Heart left ventricle (tissue), 16 donors: ENCODE data around the gene FXYD5. TPM values are rescaled to one million over a fixed set of nuclear protein-coding genes. Genes with fewer than 3 reads are reported as not detected.

Experiments used
- ATAC-seq, 4 donors: fragments of 200-7000 bp; cut with Tn5 transposase; one replicate each; pipeline ENCODE4 v1.9.1; 2020 to 2022; ENCODE audit warnings: moderate library complexity in 4 of 4, mild to moderate bottlenecking in 3 of 4, moderate number of reproducible peaks in 1 of 4
- DNase-seq, 5 donors: peaks; one replicate each; pipeline ENCODE4 v3.0.0-alpha.2; 2020
- H3K27ac ChIP-seq, 12 donors: fragments of 200-600 bp; sonication (generic) in 4 of 12; one replicate each; pipeline versions ENCODE4 v1.5.0 to v1.8.0; 2016 to 2022; ENCODE audit warnings: mild to moderate bottlenecking in 2 of 12
- H3K27me3 ChIP-seq, 9 donors: fragments of 200-600 bp; sonication (generic) in 2 of 9; one replicate each; pipeline versions ENCODE4 v1.5.1 to v1.8.0; 2016 to 2022; ENCODE audit warnings: mild to moderate bottlenecking in 3 of 9
- H3K36me3 ChIP-seq, 9 donors: fragments of 200-600 bp; sonication (generic) in 2 of 9; one replicate each; pipeline versions ENCODE4 v1.5.0 to v1.8.0; 2018 to 2022; ENCODE audit warnings: mild to moderate bottlenecking in 2 of 9
- H3K4me1 ChIP-seq, 12 donors: fragments of 200-600 bp; sonication (generic) in 4 of 12; one replicate each; pipeline versions ENCODE4 v1.5.0 to v1.8.0; 2016 to 2022; ENCODE audit warnings: mild to moderate bottlenecking in 3 of 12
- H3K4me3 ChIP-seq, 12 donors: fragments of 200-600 bp; sonication (generic) in 4 of 12; one replicate each; pipeline versions ENCODE4 v1.5.0 to v1.8.0; 2017 to 2022; ENCODE audit warnings: mild to moderate bottlenecking in 9 of 12, moderate library complexity in 4 of 12
- H3K9me3 ChIP-seq, 12 donors: fragments of 200-600 bp; sonication (generic) in 4 of 12; one replicate each; pipeline versions ENCODE4 v1.5.0 to v1.8.0; 2016 to 2022; ENCODE audit warnings: mild to moderate bottlenecking in 1 of 12
- POLR2A ChIP-seq, 2 donors: fragments of 450-650 bp; IDR thresholded peaks; one replicate each; pipeline ENCODE4 v1.6.1; 2017; ENCODE audit warnings: antibody characterized with exemption in 2 of 2, mild to moderate bottlenecking in 2 of 2, moderate library complexity in 2 of 2
- WGBS, 4 donors: extraction: QIAGEN DNeasy Blood & Tissue Kit in 2 of 4; methylation state at CpG; one replicate each; pipeline versions ENCODE4 v1.1.5 to v1.1.7; 2013 to 2018; 5-methylcytosine and 5-hydroxymethylcytosine counted together
- intact Hi-C, 10 donors: fragments of 100-400 bp; cut with DNase I; formaldehyde crosslinking; loops; one replicate each; pipeline versions ENCODE4 v1.11.1 to v1.14.2; 2022
- polyA plus RNA-seq, 2 donors: library from polyadenylated mRNA; stranded (reverse); fragments of 200-250 nt; gene quantifications; one replicate each; pipeline ENCODE4 v1.2.3, GENCODE V29; 2013
- total RNA-seq, 9 donors: library from RNA; depleted of rRNA in 2 of 9; stranded (reverse); fragments of >200 nt in 2 of 9; fragmentation: NEBNext Ultra II Directional in 3 of 9; extraction: Animal tissue kit (Norgen Biotek cat#: 25700) in 3 of 9; gene quantifications; one replicate each; pipeline versions ENCODE4 v1.1.0 to v1.2.4, GENCODE V29; 2016 to 2023
- TF ChIP-seq, protein P1 (sequence below), 12 donors: fragments of 200-600 bp; sonication (generic) in 4 of 12; IDR thresholded peaks; one replicate each; pipeline versions ENCODE4 v1.5.0 to v1.8.0; 2018 to 2022; ENCODE audit warnings: antibody characterized with exemption in 12 of 12, mild to moderate bottlenecking in 5 of 12
- donor health status: ischemic (EF 13 %, LVEDD 7.1; RV severe dilation, severe dysfunction).
- donor health status: healthy with polysubstance abuse.
- donor health status: DM: no; HTN: yes; CAD: no.
- donor health status: DM: no; HTN: no; CAD: no.
- donor health status: ischemic (EF 25% LVEDD 6.9; RV normal size, moderate dysfunction).
- donor health status: ischemic (EF 25% LVEDD 5.7; RV mildly dilated, moderate dysfunction).
- donor health status: healthy.
- donor health status: DM: yes; HTN: yes; CAD: no.
- donor health status: ischemic (EF 35%, LVEDD 5.7; RV mildly dilated, moderate dysfunction).
- donor health status: nonischemic (EF 11% LVEDD 7.7; RV severe dilation, severe dysfunction).
- donor health status: DM: yes; HTN: yes; CAD: no.
- donor health status: PGD.
- donor health status: ischemic (EF 29% LVEDD 5.4; RV normal size, mild dysfunction).
- donor health status: nonischemic (EF 23%, LVEDD 6.1; RV moderate dilation, normal function).

Gene FXYD5
- total and polyA plus RNA-seq, 11 donors, result 15.3 to 87.9 (median 25.6) TPM

DNA sequence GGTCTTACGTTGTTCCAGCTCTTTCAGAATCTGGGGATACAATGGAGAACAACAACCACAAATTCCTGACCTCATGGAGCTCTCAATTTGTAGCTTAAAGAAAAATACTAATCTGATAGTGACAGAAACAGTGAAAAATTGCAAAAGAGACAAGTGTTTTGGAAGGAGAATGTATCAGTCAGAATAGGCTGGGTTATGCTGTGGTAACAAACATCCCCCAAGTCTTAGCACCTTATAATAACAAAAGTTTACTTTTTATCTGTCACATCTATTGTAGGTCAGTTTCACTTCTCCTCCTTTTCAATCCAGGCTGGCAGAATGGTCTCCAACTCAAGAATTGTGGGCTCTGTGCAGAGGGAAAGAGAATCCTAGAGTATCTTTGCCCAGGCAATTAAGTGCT, 64.5 kb downstream of the FXYD5 start:
- no peak for DNase-seq
- 90 to 97% (median 92%) methylated on average over 1 of the region's 1 CpG for WGBS, 4 donors
- intact Hi-C loops, result no loop called here

More for the DNA sequence above, 64.5 kb downstream of the FXYD5 start:
- no peaks in the 10 kb centered on the region for H3K36me3 ChIP-seq
- TF ChIP-seq, protein P1, sequence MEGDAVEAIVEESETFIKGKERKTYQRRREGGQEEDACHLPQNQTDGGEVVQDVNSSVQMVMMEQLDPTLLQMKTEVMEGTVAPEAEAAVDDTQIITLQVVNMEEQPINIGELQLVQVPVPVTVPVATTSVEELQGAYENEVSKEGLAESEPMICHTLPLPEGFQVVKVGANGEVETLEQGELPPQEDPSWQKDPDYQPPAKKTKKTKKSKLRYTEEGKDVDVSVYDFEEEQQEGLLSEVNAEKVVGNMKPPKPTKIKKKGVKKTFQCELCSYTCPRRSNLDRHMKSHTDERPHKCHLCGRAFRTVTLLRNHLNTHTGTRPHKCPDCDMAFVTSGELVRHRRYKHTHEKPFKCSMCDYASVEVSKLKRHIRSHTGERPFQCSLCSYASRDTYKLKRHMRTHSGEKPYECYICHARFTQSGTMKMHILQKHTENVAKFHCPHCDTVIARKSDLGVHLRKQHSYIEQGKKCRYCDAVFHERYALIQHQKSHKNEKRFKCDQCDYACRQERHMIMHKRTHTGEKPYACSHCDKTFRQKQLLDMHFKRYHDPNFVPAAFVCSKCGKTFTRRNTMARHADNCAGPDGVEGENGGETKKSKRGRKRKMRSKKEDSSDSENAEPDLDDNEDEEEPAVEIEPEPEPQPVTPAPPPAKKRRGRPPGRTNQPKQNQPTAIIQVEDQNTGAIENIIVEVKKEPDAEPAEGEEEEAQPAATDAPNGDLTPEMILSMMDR (IDR thresholded peaks at IDR 0.05), result no peak
- no peak for TF ChIP-seq POLR2A (IDR thresholded peaks at IDR 0.05)
- H3K27ac ChIP-seq, result no peak overlapping the region
- peaks cover 0 to 23% (median 8%) of the 10 kb centered on the region in 12 donors for H3K4me1 ChIP-seq
- no peak overlapping the region for H3K4me3 ChIP-seq
- ATAC-seq, result no peak
- peaks cover 0 to 9% (median 0%) of the 10 kb centered on the region in 12 donors for H3K9me3 ChIP-seq
- H3K27me3 ChIP-seq, result no peaks in the 10 kb centered on the region

Other genes with a start within 250 kb of the FXYD5 start
- gene ZNF30, start 227.8 kb upstream of the FXYD5 start, total RNA-seq, result 10 to 100 TPM in 1 of 9 donors, 1 to 10 TPM in 7, under 1 TPM in 1; 0.95 to 13.4 (median 2.8) TPM
- gene ZNF30, start 227.8 kb upstream of the FXYD5 start, polyA plus RNA-seq, result 1 to 10 TPM; 1.8 TPM
- 1 to 10 TPM; 2.7 to 8.2 (median 4.2) TPM for gene ZNF792, start 190.5 kb upstream of the FXYD5 start, total RNA-seq
- gene ZNF792, start 190.5 kb upstream of the FXYD5 start, polyA plus RNA-seq, result 1 to 10 TPM; 1.3 to 2.2 TPM
- gene GRAMD1A, start 154.4 kb upstream of the FXYD5 start, total RNA-seq, result 10 to 100 TPM; 21.8 to 64.5 (median 29.0) TPM
- 10 to 100 TPM; 31.3 to 36.3 TPM for gene GRAMD1A, start 154.4 kb upstream of the FXYD5 start, polyA plus RNA-seq
- 10 to 100 TPM; 22.1 to 68.3 (median 32.4) TPM for gene SCN1B, start 124.3 kb upstream of the FXYD5 start, total RNA-seq
- 10 to 100 TPM; 19.7 to 64.4 TPM for gene SCN1B, start 124.3 kb upstream of the FXYD5 start, polyA plus RNA-seq
- gene HPN, start 113.0 kb upstream of the FXYD5 start, total RNA-seq, result 10 to 100 TPM in 1 of 9 donors, 1 to 10 TPM in 8; 1.1 to 13.4 (median 3.3) TPM
- 1 to 10 TPM in 1 of 2 donors, under 1 TPM in 1; 0.80 to 1.4 TPM for gene HPN, start 113.0 kb upstream of the FXYD5 start, polyA plus RNA-seq
- gene FXYD3, start 38.9 kb upstream of the FXYD5 start, total RNA-seq, result 1 to 10 TPM in 2 of 9 donors, under 1 TPM in 4, not detected in 3; 0.37 to 2.5 (median 0.80) TPM
- gene FXYD3, start 38.9 kb upstream of the FXYD5 start, polyA plus RNA-seq, result 1 to 10 TPM in 1 of 2 donors, under 1 TPM in 1; 0.98 to 1.1 TPM
- gene LGI4, start 19.7 kb upstream of the FXYD5 start, total RNA-seq, result 10 to 100 TPM in 3 of 9 donors, 1 to 10 TPM in 6; 2.2 to 15.1 (median 6.0) TPM
- gene LGI4, start 19.7 kb upstream of the FXYD5 start, polyA plus RNA-seq, result 10 to 100 TPM in 1 of 2 donors, 1 to 10 TPM in 1; 4.2 to 14.2 TPM
- gene FXYD1, start 15.9 kb upstream of the FXYD5 start, total RNA-seq, result 100 to 1,000 TPM; 261 to 631 (median 412) TPM
- 100 to 1,000 TPM; 129 to 439 TPM for gene FXYD1, start 15.9 kb upstream of the FXYD5 start, polyA plus RNA-seq
- gene FXYD7, start 11.5 kb upstream of the FXYD5 start, total RNA-seq, result under 1 TPM in 3 of 9 donors, not detected in 6; 0.21 to 0.52 (median 0.28) TPM
- not detected for gene FXYD7, start 11.5 kb upstream of the FXYD5 start, polyA plus RNA-seq
- not detected for gene FAM187B, start 74.0 kb downstream of the FXYD5 start, total RNA-seq
- gene FAM187B, start 74.0 kb downstream of the FXYD5 start, polyA plus RNA-seq, result under 1 TPM in 1 of 2 donors, not detected in 1; 0.06 TPM
- gene LSR, start 94.3 kb downstream of the FXYD5 start, total RNA-seq, result 1 to 10 TPM; 2.8 to 9.0 (median 5.3) TPM
- 10 to 100 TPM in 1 of 2 donors, 1 to 10 TPM in 1; 4.8 to 10.5 TPM for gene LSR, start 94.3 kb downstream of the FXYD5 start, polyA plus RNA-seq
- gene USF2, start 114.2 kb downstream of the FXYD5 start, total RNA-seq, result 100 to 1,000 TPM; 138 to 201 (median 159) TPM
- 100 to 1,000 TPM; 134 to 251 TPM for gene USF2, start 114.2 kb downstream of the FXYD5 start, polyA plus RNA-seq
- gene HAMP, start 127.8 kb downstream of the FXYD5 start, total RNA-seq, result 1 to 10 TPM in 2 of 9 donors, under 1 TPM in 2, not detected in 5; 0.19 to 2.4 (median 1.1) TPM
- gene HAMP, start 127.8 kb downstream of the FXYD5 start, polyA plus RNA-seq, result 10 to 100 TPM in 1 of 2 donors, not detected in 1; 22.0 TPM
- under 1 TPM in 1 of 9 donors, not detected in 8; 0.72 TPM for gene MAG, start 137.4 kb downstream of the FXYD5 start, total RNA-seq
- gene MAG, start 137.4 kb downstream of the FXYD5 start, polyA plus RNA-seq, result under 1 TPM in 1 of 2 donors, not detected in 1; 0.30 TPM
- 1 to 10 TPM in 5 of 9 donors, under 1 TPM in 2, not detected in 2; 0.20 to 3.3 (median 1.2) TPM for gene CD22, start 174.5 kb downstream of the FXYD5 start, total RNA-seq
- gene CD22, start 174.5 kb downstream of the FXYD5 start, polyA plus RNA-seq, result under 1 TPM; 0.11 to 0.36 TPM
- not detected for gene FFAR1, start 193.2 kb downstream of the FXYD5 start, total RNA-seq
- gene FFAR1, start 193.2 kb downstream of the FXYD5 start, polyA plus RNA-seq, result not detected
- gene FFAR3, start 203.7 kb downstream of the FXYD5 start, total RNA-seq, result under 1 TPM in 1 of 9 donors, not detected in 8; 0.96 TPM
- gene FFAR3, start 203.7 kb downstream of the FXYD5 start, polyA plus RNA-seq, result under 1 TPM; 0.11 to 0.15 TPM
- not detected for gene GPR42, start 216.3 kb downstream of the FXYD5 start, total RNA-seq
- gene GPR42, start 216.3 kb downstream of the FXYD5 start, polyA plus RNA-seq, result not detected